Measurements from ENCODE around the gene PMF1. TPM values are rescaled to one million over a fixed set of nuclear protein-coding genes. Genes with fewer than 3 reads are reported as not detected.

Gene PMF1
- total RNA-seq, 1 donor from 2014 or later, result 81.8 TPM

Other genes with a start within 250 kb of the PMF1 start
- 197 and 230 TPM in 2 replicates for gene ARHGEF2, start 234.5 kb upstream of the PMF1 start, total RNA-seq
- 348 and 428 TPM in 2 replicates for gene SSR2, start 192.1 kb upstream of the PMF1 start, total RNA-seq
- gene UBQLN4, start 159.2 kb upstream of the PMF1 start, total RNA-seq, result 28.2 and 30.5 TPM in 2 replicates
- 96.5 and 108 TPM in 2 replicates for gene LAMTOR2, start 158.2 kb upstream of the PMF1 start, total RNA-seq
- 30.4 and 46.0 TPM in 2 replicates for gene RAB25, start 151.8 kb upstream of the PMF1 start, total RNA-seq
- gene MEX3A, start 130.5 kb upstream of the PMF1 start, total RNA-seq, result 34.5 and 34.6 TPM in 2 replicates
- gene LMNA, start 98.3 kb upstream of the PMF1 start, total RNA-seq, result 251 and 280 TPM in 2 replicates
- gene SEMA4A, start 59.4 kb upstream of the PMF1 start, total RNA-seq, result 2.6 and 3.8 TPM in 2 replicates
- gene SLC25A44, start 18.9 kb upstream of the PMF1 start, total RNA-seq, result 14.4 and 18.2 TPM in 2 replicates
- not detected in 2 replicates for gene BGLAP, start 29.2 kb downstream of the PMF1 start, total RNA-seq
- gene PAQR6, start 35.0 kb downstream of the PMF1 start, total RNA-seq, result 2.5 TPM in 2 replicates
- gene SMG5, start 69.8 kb downstream of the PMF1 start, total RNA-seq, result 84.4 and 88.7 TPM in 2 replicates
- gene TMEM79, start 71.3 kb downstream of the PMF1 start, total RNA-seq, result 1.9 and 3.0 TPM in 2 replicates
- 91.5 and 104 TPM in 2 replicates for gene GLMP, start 82.7 kb downstream of the PMF1 start, total RNA-seq
- gene VHLL, start 86.3 kb downstream of the PMF1 start, total RNA-seq, result not detected in 2 replicates
- gene CCT3, start 125.3 kb downstream of the PMF1 start, total RNA-seq, result 303 and 382 TPM in 2 replicates
- 0.25 TPM in 1 of 2 replicates, not detected in the other for gene TSACC, start 125.5 kb downstream of the PMF1 start, total RNA-seq
- 0.55 TPM in 1 of 2 replicates, not detected in the other for gene RHBG, start 156.2 kb downstream of the PMF1 start, total RNA-seq